HUDEP-2 (cell line): Measurements from ENCODE around the gene CAVIN3.

Experiments
- DNase-seq, 76 experiments: peaks; one replicate each; lab custom pipeline; 2025; ENCODE audit not compliant: unreplicated experiment in 76 of 76; lab: John Stamatoyannopoulos, UW

The CAVIN3 gene

GRCh38 chr11:6273188-6273587 lies 47.1 kb downstream of the CAVIN3 start:
- DNase-seq: no peak

GRCh38 chr11:6271598-6271997 lies 48.7 kb downstream of the CAVIN3 start:
- no peak for DNase-seq

DNA sequence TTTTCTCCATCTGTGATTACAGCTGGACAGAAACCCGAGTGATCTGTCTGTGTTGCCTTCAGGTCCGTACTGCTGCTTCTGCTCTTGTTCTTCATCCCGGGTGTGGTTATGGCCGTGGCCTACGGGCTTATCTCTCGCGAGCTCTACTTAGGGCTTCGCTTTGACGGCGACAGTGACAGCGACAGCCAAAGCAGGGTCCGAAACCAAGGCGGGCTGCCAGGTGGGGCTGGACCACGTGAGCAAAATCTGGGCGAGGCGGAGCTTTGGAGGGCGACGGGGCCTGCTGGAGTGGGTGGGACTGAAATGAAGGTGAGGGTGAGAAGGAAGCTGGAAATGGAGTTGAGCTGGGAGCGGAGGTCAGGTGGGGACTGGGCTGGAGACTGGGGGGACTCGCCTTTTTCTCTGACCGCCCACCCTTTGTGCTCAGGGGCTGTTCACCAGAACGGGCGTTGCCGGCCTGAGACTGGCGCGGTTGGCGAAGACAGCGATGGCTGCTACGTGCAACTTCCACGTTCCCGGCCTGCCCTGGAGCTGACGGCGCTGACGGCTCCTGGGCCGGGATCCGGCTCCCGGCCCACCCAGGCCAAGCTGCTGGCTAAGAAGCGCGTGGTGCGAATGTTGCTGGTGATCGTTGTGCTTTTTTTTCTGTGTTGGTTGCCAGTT lies 49.6 kb downstream of the CAVIN3 start:
- no peak for DNase-seq

- DNase-seq: no peak
These were observed 50.3 kb downstream of the CAVIN3 start for GRCh38 chr11:6269994-6270393.
